Measurements from ENCODE around the gene USPL1.

The USPL1 gene

GRCh38 chr13:30702006-30702405 is 84.3 kb downstream of the USPL1 start:
- Mint-ChIP-seq H3K27ac (no peak overlapping the region), H3K27me3 (ENCODE audit: low read depth, poor library complexity) (peaks cover 19% of the 10 kb centered on the region), H3K36me3 (ENCODE audit: low read depth) (peaks cover 5% of the 10 kb centered on the region), H3K4me1 (peaks cover 47% of the 10 kb centered on the region), H3K9me3 (peaks cover 15% of the 10 kb centered on the region), H3K4me3 (no peak overlapping the region)
- TF ChIP-seq CTCF (IDR thresholded peaks at IDR 0.05): no peak
- DNase-seq: no peak

- Mint-ChIP-seq H3K27me3 (ENCODE audit: low read depth, poor library complexity) (peaks cover 4% of the 10 kb centered on the region), H3K9me3 (peaks cover 20% of the 10 kb centered on the region), H3K4me1 (peaks cover 44% of the 10 kb centered on the region), H3K4me3 (no peak overlapping the region), H3K27ac (no peak overlapping the region), H3K36me3 (ENCODE audit: low read depth) (peaks cover 5% of the 10 kb centered on the region)
- no peak for TF ChIP-seq CTCF (IDR thresholded peaks at IDR 0.05)
- DNase-seq: no peak
These were observed 86.9 kb downstream of the USPL1 start for GRCh38 chr13:30704596-30704995.

GRCh38 chr13:30705680-30706079 is 88.0 kb downstream of the USPL1 start:
- no peak for DNase-seq
- Mint-ChIP-seq H3K27me3 (ENCODE audit: low read depth, poor library complexity) (peaks cover 4% of the 10 kb centered on the region), H3K27ac (no peak overlapping the region), H3K9me3 (peaks cover 20% of the 10 kb centered on the region), H3K4me1 (peaks cover 44% of the 10 kb centered on the region), H3K4me3 (no peak overlapping the region), H3K36me3 (ENCODE audit: low read depth) (peaks cover 5% of the 10 kb centered on the region)
- TF ChIP-seq CTCF (IDR thresholded peaks at IDR 0.05): no peak

GRCh38 chr13:30708541-30708940 is 90.8 kb downstream of the USPL1 start:
- DNase-seq: no peak
- H3K27ac Mint-ChIP-seq: no peak overlapping the region
- no peak overlapping the region for H3K4me3 Mint-ChIP-seq
- peaks cover 4% of the 10 kb centered on the region for H3K27me3 Mint-ChIP-seq (ENCODE audit: low read depth, poor library complexity)
- no peak for TF ChIP-seq CTCF (IDR thresholded peaks at IDR 0.05)
- peaks cover 51% of the 10 kb centered on the region for H3K4me1 Mint-ChIP-seq
- H3K36me3 Mint-ChIP-seq (ENCODE audit: low read depth): peaks cover 5% of the 10 kb centered on the region
- peaks cover 18% of the 10 kb centered on the region for H3K9me3 Mint-ChIP-seq
